ENCODE measurements around the gene EYS.

- TF ChIP-seq ZUFSP (CRISPR knock-in tag; IDR thresholded peaks at IDR 0.05; ENCODE audit: borderline replicate concordance) (no peak), POLR2A (IDR thresholded peaks at IDR 0.05; ENCODE audit: insufficient read depth in 1 of 2, low read depth in 2 of 2, low read length in 2 of 2) (no peak), KDM5A (IDR thresholded peaks at IDR 0.05; ENCODE audit: borderline replicate concordance, low read length) (no peak), SRF (IDR thresholded peaks at IDR 0.05; ENCODE audit: low read depth, low read length) (no peak)
These were observed 458.9 kb downstream of the EYS start for GRCh38 chr6:65248101-65248610.

Data from HepG2 (cell line).